GM23338 (cell line): ENCODE data around the gene PCSK6. TPM values are rescaled to one million over a fixed set of nuclear protein-coding genes. Genes with fewer than 3 reads are reported as not detected.
A peak's percentile ranks its signal among the peaks of the same experiment; 100 is the strongest.

Source experiments
- ATAC-seq: fragments of 200-7000 bp; cut with Tn5 transposase; 3 replicates; pipeline ENCODE4 v1.9.1; 2020
- DNase-seq: peaks from one replicate; pipeline ENCODE4 v3.0.0-alpha.2; 2015; ENCODE audit warnings: low spot score
- H2AFZ ChIP-seq: fragments of 200-600 bp; sonication (generic); 2 replicates; pipeline ENCODE4 v1.8.0; 2016; ENCODE audit warnings: antibody characterized with exemption, mild to moderate bottlenecking, moderate library complexity
- H3F3A ChIP-seq: fragments of 200-600 bp; sonication (generic); replicated peaks from 2 replicates; pipeline ENCODE4 v1.8.0; 2017; ENCODE audit warnings: antibody characterized with exemption, mixed run types, low read depth
- H3K27ac ChIP-seq: fragments of 200-600 bp; sonication (generic); 2 replicates; pipeline ENCODE4 v1.6.1; 2016; ENCODE audit warnings: low read depth
- H3K27me3 ChIP-seq: fragments of 200-600 bp; sonication (generic); 2 replicates; pipeline ENCODE4 v1.8.0; 2016; ENCODE audit warnings: mild to moderate bottlenecking, mixed run types, moderate library complexity; ENCODE audit not compliant: insufficient read depth
- H3K36me3 ChIP-seq: fragments of 200-600 bp; sonication (generic); 2 replicates; pipeline ENCODE4 v1.8.0; 2016; ENCODE audit warnings: mild to moderate bottlenecking; ENCODE audit not compliant: insufficient read depth
- H3K4me1 ChIP-seq: fragments of 200-600 bp; sonication (generic); 2 replicates; pipeline ENCODE4 v1.8.0; 2016; ENCODE audit warnings: mild to moderate bottlenecking, moderate library complexity; ENCODE audit not compliant: insufficient read depth
- H3K4me2 ChIP-seq: fragments of 200-600 bp; sonication (generic); 2 replicates; pipeline ENCODE4 v1.7.1; 2017; ENCODE audit warnings: mixed run types
- H3K4me3 ChIP-seq: fragments of 200-600 bp; sonication (generic); 2 replicates; pipeline ENCODE4 v1.6.1; 2016; ENCODE audit warnings: mixed run types
- H3K79me2 ChIP-seq: fragments of 200-600 bp; sonication (generic); replicated peaks from 2 replicates; pipeline ENCODE4 v1.8.0; 2017; ENCODE audit warnings: mild to moderate bottlenecking; ENCODE audit not compliant: insufficient read depth
- H3K9me2 ChIP-seq: fragments of 200-600 bp; sonication (generic); 2 replicates; pipeline ENCODE4 v1.8.0; 2017; ENCODE audit not compliant: insufficient read depth
- H4K20me1 ChIP-seq: fragments of 200-600 bp; sonication (generic); replicated peaks from 2 replicates; pipeline ENCODE4 v1.8.0; 2017; ENCODE audit warnings: mild to moderate bottlenecking; ENCODE audit not compliant: insufficient read depth
- H3K27ac Mint-ChIP-seq: 2 replicates; pipeline ENCODE4 v1.8.0; 2020; ENCODE audit warnings: inconsistent platforms, mild to moderate bottlenecking, moderate library complexity, mixed read lengths
- H3K27me3 Mint-ChIP-seq: 3 replicates; pipeline ENCODE4 v1.8.0; 2022; ENCODE audit warnings: low read depth, mild to moderate bottlenecking, moderate library complexity, mixed read lengths, inconsistent platforms; ENCODE audit not compliant: insufficient read depth, poor library complexity
- H3K36me3 Mint-ChIP-seq: 3 replicates; pipeline ENCODE4 v1.8.0; 2021; ENCODE audit warnings: low read depth, mild to moderate bottlenecking, inconsistent platforms, moderate library complexity, mixed read lengths
- H3K4me1 Mint-ChIP-seq: 3 replicates; pipeline ENCODE4 v1.8.0; 2020; ENCODE audit warnings: mild to moderate bottlenecking, inconsistent platforms, mixed read lengths
- H3K4me3 Mint-ChIP-seq: 3 replicates; pipeline ENCODE4 v1.8.0; 2021; ENCODE audit warnings: moderate library complexity, mild to moderate bottlenecking, inconsistent platforms, mixed read lengths
- H3K9me3 Mint-ChIP-seq: 3 replicates; pipeline ENCODE4 v1.8.0; 2020; ENCODE audit warnings: moderate library complexity, mild to moderate bottlenecking, inconsistent platforms, mixed read lengths
- CREB1 ChIP-seq: fragments of 250-450 bp; sonication (Bioruptor Pico); IDR thresholded peaks from 2 replicates; pipeline ENCODE4 v1.5.0; 2020; ENCODE audit warnings: low read depth, mild to moderate bottlenecking, moderate library complexity
- CTCF ChIP-seq, 2 experiments: fragments of 200-600 bp in 1 of 2; sonication (generic) in 1 of 2; conservative IDR thresholded peaks; 2 replicates each; pipeline versions ENCODE4 v1.5.1 to v1.6.1; 2016 to 2017; ENCODE audit warnings: antibody characterized with exemption in 2 of 2, low read depth in 2 of 2, mild to moderate bottlenecking in 2 of 2, moderate library complexity in 1 of 2
- ETS1 ChIP-seq: IDR thresholded peaks from 2 replicates; pipeline ENCODE4 v1.6.1; 2016; ENCODE audit warnings: antibody characterized with exemption
- EZH2 ChIP-seq: fragments of 200-600 bp; sonication (generic); IDR thresholded peaks from one replicate; pipeline ENCODE4 v1.8.0; 2017; ENCODE audit warnings: antibody characterized with exemption, mild to moderate bottlenecking, low read depth; ENCODE audit not compliant: unreplicated experiment
- EZH2phosphoT487 ChIP-seq: fragments of 200-600 bp; sonication (generic); IDR thresholded peaks from one replicate; pipeline ENCODE4 v1.8.1; 2018; ENCODE audit warnings: antibody characterized with exemption; ENCODE audit not compliant: unreplicated experiment
- JUNB ChIP-seq: IDR thresholded peaks from one replicate; pipeline ENCODE4 v1.6.1; 2016; ENCODE audit warnings: antibody characterized with exemption; ENCODE audit not compliant: unreplicated experiment
- NANOG ChIP-seq: IDR thresholded peaks from 2 replicates; pipeline ENCODE4 v1.6.1; 2016; ENCODE audit warnings: antibody characterized with exemption, borderline replicate concordance
- POLR2AphosphoS5 ChIP-seq: IDR thresholded peaks from 2 replicates; pipeline ENCODE4 v1.6.1; 2016; ENCODE audit warnings: antibody characterized with exemption, low read depth
- REST ChIP-seq: IDR thresholded peaks from one replicate; pipeline ENCODE4 v1.6.1; 2018; ENCODE audit warnings: antibody characterized with exemption; ENCODE audit not compliant: unreplicated experiment
- STAT1 ChIP-seq: IDR thresholded peaks from one replicate; pipeline ENCODE4 v1.6.1; 2016; ENCODE audit warnings: antibody characterized with exemption; ENCODE audit not compliant: unreplicated experiment
- ZNF114 ChIP-seq: fragments of 250-450 bp; sonication (Bioruptor Pico); IDR thresholded peaks from 2 replicates; pipeline ENCODE4 v1.5.0; 2020; ENCODE audit warnings: mild to moderate bottlenecking, moderate library complexity
- ZNF331 ChIP-seq: fragments of 250-450 bp; sonication (Bioruptor Pico); IDR thresholded peaks from 2 replicates; pipeline ENCODE4 v1.5.0; 2020; ENCODE audit warnings: low read depth, mild to moderate bottlenecking, moderate library complexity
- ZNF462 ChIP-seq: fragments of 250-450 bp; sonication (Bioruptor Pico); IDR thresholded peaks from 2 replicates; pipeline ENCODE4 v1.5.0; 2020; ENCODE audit warnings: mild to moderate bottlenecking, moderate library complexity
- polyA plus RNA-seq: library from polyadenylated mRNA; unstranded; fragments of >200 nt; fragmentation: Nextera tagmentation; extraction: Ambion mirVana; gene quantifications from 2 replicates; pipeline ENCODE4 v1.2.1, GENCODE V29; 2016
- total RNA-seq: library from RNA; depleted of rRNA; stranded (reverse); fragments of >200 nt; shearing (Covaris generic); gene quantifications from 2 replicates; pipeline ENCODE4 v1.2.3, GENCODE V29; 2014

Gene PCSK6
- total and polyA plus RNA-seq, 2 experiments from 2014 or later = 1.7 to 6.7 TPM

GRCh38 chr15:101327147-101327740 is 162.3 kb downstream of the PCSK6 start:
- no peaks in the 10 kb centered on the region for H3K36me3 Mint-ChIP-seq
- Histone ChIP-seq H3K4me1 (no peaks in the 10 kb centered on the region), H4K20me1 (no peaks in the 10 kb centered on the region), H3K4me2 (no peak overlapping the region), H3F3A (no peaks in the 10 kb centered on the region), H3K27ac (no peak overlapping the region), H3K79me2 (no peaks in the 10 kb centered on the region), H2AFZ (no peak overlapping the region), H3K4me3 (no peak overlapping the region), H3K36me3 (no peaks in the 10 kb centered on the region), H3K27me3 (no peaks in the 10 kb centered on the region), H3K9me2 (peaks cover 3% of the 10 kb centered on the region; the same call in 1 of the 2 replicates)
- no peak for TF ChIP-seq STAT1
- TF ChIP-seq NANOG = no peak
- TF ChIP-seq POLR2AphosphoS5 = no peak
- no peak for TF ChIP-seq CTCF (conservative IDR thresholded peaks at IDR 0.05; ENCODE audit: low read depth in 2 of 2)
- TF ChIP-seq ETS1 = no peak
- no peak for TF ChIP-seq REST
- no peak for TF ChIP-seq ZNF114 (CRISPR knock-in tag)
- TF ChIP-seq EZH2phosphoT487 = no peak
- no peak for TF ChIP-seq JUNB
- TF ChIP-seq EZH2 = no peak
- TF ChIP-seq ZNF331 (CRISPR knock-in tag) = no peak
- TF ChIP-seq CREB1 (CRISPR knock-in tag) = no peak
- no peak for TF ChIP-seq ZNF462 (CRISPR knock-in tag)
- no peaks in the 10 kb centered on the region for H3K4me1 Mint-ChIP-seq
- H3K4me3 Mint-ChIP-seq = no peak overlapping the region
- peaks cover 14% of the 10 kb centered on the region for H3K27me3 Mint-ChIP-seq
- no peaks in the 10 kb centered on the region; the same call in 2 of the 3 replicates for H3K9me3 Mint-ChIP-seq
- no peak overlapping the region for H3K27ac Mint-ChIP-seq
- ATAC-seq = peak; percentile 42; the same call in 2 of the 3 replicates
- no peak for DNase-seq
